GM12878 (cell line): ENCODE data around the gene TSSK2.

Experiments used
- CBFB ChIP-seq: IDR thresholded peaks from 2 replicates; pipeline ENCODE4 v1.6.1; 2016; ENCODE audit warnings: antibody characterized with exemption, low read depth
- EED ChIP-seq: sonication (generic); IDR thresholded peaks from 2 replicates; pipeline ENCODE4 v1.6.1; 2016; ENCODE audit warnings: antibody characterized with exemption, low read depth
- FOXM1 ChIP-seq: IDR thresholded peaks from 2 replicates; pipeline ENCODE4 v1.6.1; 2012; ENCODE audit warnings: low read depth, mild to moderate bottlenecking, inconsistent platforms, low read length, moderate library complexity
- NBN ChIP-seq: fragments of 450-650 bp; IDR thresholded peaks from 2 replicates; pipeline ENCODE4 v1.6.1; 2016
- POLR2A ChIP-seq: IDR thresholded peaks from 2 replicates; pipeline ENCODE4 v1.6.1; 2011; ENCODE audit warnings: low read depth, mild to moderate bottlenecking, low read length
- PRDM15 ChIP-seq: fragments of 450-650 bp; formaldehyde crosslinking; IDR thresholded peaks from 2 replicates; pipeline ENCODE4 v1.4.0; 2020; ENCODE audit warnings: mild to moderate bottlenecking, moderate library complexity
- TAF1 ChIP-seq: IDR thresholded peaks from 2 replicates; pipeline ENCODE4 v1.6.1; 2011; ENCODE audit warnings: mild to moderate bottlenecking, low read depth, low read length, borderline replicate concordance
- TF ChIP-seq, protein P1 (sequence below), 3 experiments: IDR thresholded peaks in 2 of 3; conservative IDR thresholded peaks in 1 of 3; 2 replicates each; pipeline ENCODE4 v1.5.1; 2011; ENCODE audit warnings: low read depth in 3 of 3, low read length in 3 of 3, mild to moderate bottlenecking in 3 of 3, control low read depth in 2 of 3, moderate library complexity in 2 of 3, inconsistent platforms in 1 of 3, mixed read lengths in 1 of 3; ENCODE audit not compliant: control insufficient read depth in 2 of 3, insufficient read depth in 1 of 3; ENCODE audit errors: extremely low read depth in 1 of 3

GRCh38 chr22:19139001-19139356 lies 7.9 kb downstream of the TSSK2 start:
- TF ChIP-seq POLR2A = no peak
- TF ChIP-seq CBFB = no peak
- no peak for TF ChIP-seq NBN
- TF ChIP-seq FOXM1 = no peak
- TF ChIP-seq, protein P1, sequence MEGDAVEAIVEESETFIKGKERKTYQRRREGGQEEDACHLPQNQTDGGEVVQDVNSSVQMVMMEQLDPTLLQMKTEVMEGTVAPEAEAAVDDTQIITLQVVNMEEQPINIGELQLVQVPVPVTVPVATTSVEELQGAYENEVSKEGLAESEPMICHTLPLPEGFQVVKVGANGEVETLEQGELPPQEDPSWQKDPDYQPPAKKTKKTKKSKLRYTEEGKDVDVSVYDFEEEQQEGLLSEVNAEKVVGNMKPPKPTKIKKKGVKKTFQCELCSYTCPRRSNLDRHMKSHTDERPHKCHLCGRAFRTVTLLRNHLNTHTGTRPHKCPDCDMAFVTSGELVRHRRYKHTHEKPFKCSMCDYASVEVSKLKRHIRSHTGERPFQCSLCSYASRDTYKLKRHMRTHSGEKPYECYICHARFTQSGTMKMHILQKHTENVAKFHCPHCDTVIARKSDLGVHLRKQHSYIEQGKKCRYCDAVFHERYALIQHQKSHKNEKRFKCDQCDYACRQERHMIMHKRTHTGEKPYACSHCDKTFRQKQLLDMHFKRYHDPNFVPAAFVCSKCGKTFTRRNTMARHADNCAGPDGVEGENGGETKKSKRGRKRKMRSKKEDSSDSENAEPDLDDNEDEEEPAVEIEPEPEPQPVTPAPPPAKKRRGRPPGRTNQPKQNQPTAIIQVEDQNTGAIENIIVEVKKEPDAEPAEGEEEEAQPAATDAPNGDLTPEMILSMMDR (IDR thresholded peaks at IDR 0.05 in 2 of 3, conservative IDR thresholded peaks at IDR 0.05 in 1 of 3; ENCODE audit: control insufficient read depth in 2 of 3, extremely low read depth in 1 of 3, insufficient read depth in 1 of 3, low read depth in 3 of 3, low read length in 3 of 3) = no peak
- TF ChIP-seq PRDM15 (CRISPR knock-in tag) = no peak
- no peak for TF ChIP-seq TAF1
- TF ChIP-seq EED = no peak
